Tibial nerve (tissue), 4 donors: ENCODE results near the gene FAM110D. TPM values are rescaled to one million over a fixed set of nuclear protein-coding genes. Genes with fewer than 3 reads are reported as not detected.

Experiments
- DNase-seq, 2 donors: peaks; one replicate each; pipeline ENCODE4 v3.0.0-alpha.2; 2019; ENCODE audit warnings: low spot score in 2 of 2
- H3K27ac ChIP-seq, 4 donors: fragments of 200-600 bp; sonication (generic) in 3 of 4; one replicate each; pipeline ENCODE4 v1.5.1; 2017 to 2019; ENCODE audit warnings: mild to moderate bottlenecking in 1 of 4
- H3K27me3 ChIP-seq, 2 donors: fragments of 200-600 bp; sonication (generic) in 1 of 2; one replicate each; pipeline versions ENCODE4 v1.5.1 to v1.6.0; 2017 to 2019
- H3K36me3 ChIP-seq, 3 donors: fragments of 200-600 bp; sonication (generic); one replicate each; pipeline ENCODE4 v1.5.1; 2018 to 2019
- H3K4me1 ChIP-seq, 4 donors: fragments of 200-600 bp; sonication (generic) in 3 of 4; one replicate each; pipeline ENCODE4 v1.5.1; 2017 to 2019
- H3K4me3 ChIP-seq, 4 donors: fragments of 200-600 bp; sonication (generic) in 3 of 4; one replicate each; pipeline ENCODE4 v1.5.1; 2017 to 2019; ENCODE audit warnings: mild to moderate bottlenecking in 1 of 4, moderate library complexity in 1 of 4
- H3K9me3 ChIP-seq, 4 donors: fragments of 200-600 bp; sonication (generic) in 3 of 4; one replicate each; pipeline ENCODE4 v1.5.1; 2017 to 2019
- CTCF ChIP-seq, 5 experiments: fragments of 200-600 bp in 3 of 5; fragments of 450-650 bp in 2 of 5; sonication (generic) in 3 of 5; IDR thresholded peaks; one replicate each; pipeline ENCODE4 v1.5.1; 2016 to 2019; ENCODE audit warnings: antibody characterized with exemption in 5 of 5, mild to moderate bottlenecking in 3 of 5, moderate library complexity in 2 of 5
- EP300 ChIP-seq, 2 donors: sonication (generic); formaldehyde crosslinking; IDR thresholded peaks; one replicate each; pipeline ENCODE4 v1.6.1; 2017; ENCODE audit warnings: antibody characterized with exemption in 2 of 2, mild to moderate bottlenecking in 1 of 2
- POLR2A ChIP-seq, 2 donors: fragments of 450-650 bp; IDR thresholded peaks; one replicate each; pipeline ENCODE4 v1.6.1; 2017; ENCODE audit warnings: antibody characterized with exemption in 2 of 2, mild to moderate bottlenecking in 2 of 2, moderate library complexity in 2 of 2
- WGBS, 2 donors: methylation state at CpG; one replicate each; pipeline ENCODE4 v1.1.5; 2018; 5-methylcytosine and 5-hydroxymethylcytosine counted together
- total RNA-seq, 4 donors: library from RNA; depleted of rRNA; stranded (reverse); fragments of >200 nt; gene quantifications; one replicate each; pipeline ENCODE4 v1.1.0, GENCODE V29; 2016

FAM110D gene
- total RNA-seq, 4 donors from 2014 or later, result 11.9 to 22.7 (median 14.2) TPM

- H3K4me1 ChIP-seq, result no peaks in the 10 kb centered on the region
- DNase-seq, result no peak
- no peak overlapping the region for H3K27ac ChIP-seq
- H3K4me3 ChIP-seq, result no peak overlapping the region
- H3K27me3 ChIP-seq, result no peaks in the 10 kb centered on the region
- TF ChIP-seq EP300 (IDR thresholded peaks at IDR 0.05) (no peak), POLR2A (IDR thresholded peaks at IDR 0.05) (no peak), CTCF (IDR thresholded peaks at IDR 0.05) (no peak)
- no peaks in the 10 kb centered on the region for H3K9me3 ChIP-seq
- WGBS, 2 donors, result 66 to 73% methylated on average over 9 of the region's 9 CpGs
- H3K36me3 ChIP-seq, result peaks cover 0 to 38% (median 0%) of the 10 kb centered on the region in 3 donors
Measured at GRCh38 chr1:26181586-26182382, 22.9 kb downstream of the FAM110D start.

GRCh38 chr1:26182383-26182696 lies 23.5 kb downstream of the FAM110D start:
- Histone ChIP-seq H3K27ac (no peak overlapping the region), H3K4me3 (no peak overlapping the region), H3K4me1 (no peaks in the 10 kb centered on the region), H3K27me3 (no peaks in the 10 kb centered on the region), H3K36me3 (peaks cover 0 to 42% (median 0%) of the 10 kb centered on the region in 3 donors), H3K9me3 (no peaks in the 10 kb centered on the region)
- WGBS, 2 donors, result 78 to 79% methylated on average over 7 of the region's 7 CpGs
- DNase-seq, result no peak
- no peak for TF ChIP-seq CTCF (IDR thresholded peaks at IDR 0.05)
- TF ChIP-seq POLR2A (IDR thresholded peaks at IDR 0.05), result no peak
- no peak for TF ChIP-seq EP300 (IDR thresholded peaks at IDR 0.05)

- Histone ChIP-seq H3K4me1 (no peaks in the 10 kb centered on the region), H3K36me3 (peaks cover 0 to 53% (median 0%) of the 10 kb centered on the region in 3 donors), H3K27me3 (no peaks in the 10 kb centered on the region), H3K4me3 (no peak overlapping the region), H3K9me3 (no peaks in the 10 kb centered on the region), H3K27ac (no peak overlapping the region)
- no peak for DNase-seq
- TF ChIP-seq EP300 (IDR thresholded peaks at IDR 0.05), result no peak
- no peak for TF ChIP-seq POLR2A (IDR thresholded peaks at IDR 0.05)
- no peak for TF ChIP-seq CTCF (IDR thresholded peaks at IDR 0.05)
- WGBS, 2 donors, result 81 to 85% methylated on average over 7 of the region's 7 CpGs
Measured at GRCh38 chr1:26184086-26184485, 25.2 kb downstream of the FAM110D start.

- Histone ChIP-seq H3K4me1 (no peaks in the 10 kb centered on the region), H3K4me3 (no peak overlapping the region), H3K27ac (no peak overlapping the region), H3K9me3 (no peaks in the 10 kb centered on the region), H3K27me3 (no peaks in the 10 kb centered on the region), H3K36me3 (peaks cover 0 to 58% (median 0%) of the 10 kb centered on the region in 3 donors)
- WGBS, 2 donors, result 94 to 97% methylated on average over 16 to 21 of the region's 21 CpGs
- TF ChIP-seq POLR2A (IDR thresholded peaks at IDR 0.05) (no peak), CTCF (IDR thresholded peaks at IDR 0.05) (no peak), EP300 (IDR thresholded peaks at IDR 0.05) (no peak)
- no peak for DNase-seq
Measured at GRCh38 chr1:26184883-26185282, 26.0 kb downstream of the FAM110D start.

GRCh38 chr1:26187882-26188281 lies 29.0 kb downstream of the FAM110D start:
- TF ChIP-seq EP300 (IDR thresholded peaks at IDR 0.05) (no peak), CTCF (IDR thresholded peaks at IDR 0.05) (no peak), POLR2A (IDR thresholded peaks at IDR 0.05) (no peak)
- no peaks in the 10 kb centered on the region for H3K27me3 ChIP-seq
- WGBS, 2 donors, result 95 to 99% methylated on average over 6 of the region's 6 CpGs
- no peak for DNase-seq
- H3K4me3 ChIP-seq, result no peak overlapping the region
- peaks cover 0 to 45% (median 0%) of the 10 kb centered on the region in 3 donors for H3K36me3 ChIP-seq
- H3K9me3 ChIP-seq, result no peaks in the 10 kb centered on the region
- no peaks in the 10 kb centered on the region for H3K4me1 ChIP-seq
- no peak overlapping the region for H3K27ac ChIP-seq
